OCI-LY3 (cell line): ENCODE data around the gene QPCT.
"Not testable (repeated sequence)": the region's sequence is repeated elsewhere in the genome, so short reads cannot be mapped to it uniquely, and the experiment has no call there.

Source experiments
- H2AFZ ChIP-seq: fragments of 200-600, 300-600 bp; shearing (Covaris generic); 2 replicates; pipeline ENCODE4 v1.6.0; 2014; ENCODE audit warnings: antibody characterized with exemption, low read depth, low read length
- H3K27ac ChIP-seq: fragments of 200-600, 300-600 bp; sonication (generic); 2 replicates; pipeline ENCODE4 v1.5.1; 2014; ENCODE audit warnings: mild to moderate bottlenecking, low read length, moderate library complexity, mixed read lengths
- H3K27me3 ChIP-seq: fragments of 200-600, 300-600 bp; sonication (generic); 2 replicates; pipeline ENCODE4 v1.6.1; 2014; ENCODE audit warnings: low read depth, low read length, mixed read lengths
- H3K36me3 ChIP-seq: fragments of 200-600, 300-600 bp; sonication (generic); replicated peaks from 2 replicates; pipeline ENCODE3; 2014; ENCODE audit warnings: low read depth, low read length, mixed read lengths
- H3K4me1 ChIP-seq: fragments of 300-600, 200-600 bp; sonication (generic); 2 replicates; pipeline ENCODE4 v1.6.1; 2014; ENCODE audit warnings: low read length, mixed read lengths
- H3K4me2 ChIP-seq: fragments of 200-600, 300-600 bp; sonication (generic); 2 replicates; pipeline ENCODE4 v1.6.1; 2014; ENCODE audit warnings: low read length, mixed read lengths
- H3K4me3 ChIP-seq: fragments of 300-600, 200-600 bp; sonication (generic); 2 replicates; pipeline ENCODE4 v1.5.1; 2014; ENCODE audit warnings: antibody characterized with exemption, mild to moderate bottlenecking, low read length, moderate library complexity
- H3K79me2 ChIP-seq: fragments of 300-600, 200-600 bp; shearing (Covaris generic); 2 replicates; pipeline ENCODE4 v1.6.1; 2014; ENCODE audit warnings: mild to moderate bottlenecking, low read length, mixed read lengths
- H3K9ac ChIP-seq: fragments of 300-600, 200-600 bp; shearing (Covaris generic); 2 replicates; pipeline ENCODE4 v1.6.0; 2014; ENCODE audit warnings: mild to moderate bottlenecking, low read length, moderate library complexity
- H3K9me3 ChIP-seq: fragments of 200-600, 300-600 bp; shearing (Covaris generic); 2 replicates; pipeline ENCODE4 v1.6.1; 2014; ENCODE audit warnings: low read length, mixed read lengths; ENCODE audit not compliant: insufficient read depth
- H4K20me1 ChIP-seq: fragments of 200-600, 300-600 bp; sonication (generic); 2 replicates; pipeline ENCODE4 v1.6.1; 2016; ENCODE audit warnings: low read length, mixed read lengths; ENCODE audit not compliant: insufficient read depth
- EZH2phosphoT487 ChIP-seq: fragments of 200-600 bp; shearing (Covaris generic); IDR thresholded peaks from 2 replicates; pipeline ENCODE4 v1.6.1; 2018; ENCODE audit warnings: antibody characterized with exemption, mixed run types, low read depth
- TF ChIP-seq, protein P1 (sequence below): fragments of 200-600, 300-600 bp; sonication (generic); IDR thresholded peaks from 2 replicates; pipeline ENCODE4 v1.5.1; 2014; ENCODE audit warnings: antibody characterized with exemption, low read length, low read depth

The QPCT gene

DNA sequence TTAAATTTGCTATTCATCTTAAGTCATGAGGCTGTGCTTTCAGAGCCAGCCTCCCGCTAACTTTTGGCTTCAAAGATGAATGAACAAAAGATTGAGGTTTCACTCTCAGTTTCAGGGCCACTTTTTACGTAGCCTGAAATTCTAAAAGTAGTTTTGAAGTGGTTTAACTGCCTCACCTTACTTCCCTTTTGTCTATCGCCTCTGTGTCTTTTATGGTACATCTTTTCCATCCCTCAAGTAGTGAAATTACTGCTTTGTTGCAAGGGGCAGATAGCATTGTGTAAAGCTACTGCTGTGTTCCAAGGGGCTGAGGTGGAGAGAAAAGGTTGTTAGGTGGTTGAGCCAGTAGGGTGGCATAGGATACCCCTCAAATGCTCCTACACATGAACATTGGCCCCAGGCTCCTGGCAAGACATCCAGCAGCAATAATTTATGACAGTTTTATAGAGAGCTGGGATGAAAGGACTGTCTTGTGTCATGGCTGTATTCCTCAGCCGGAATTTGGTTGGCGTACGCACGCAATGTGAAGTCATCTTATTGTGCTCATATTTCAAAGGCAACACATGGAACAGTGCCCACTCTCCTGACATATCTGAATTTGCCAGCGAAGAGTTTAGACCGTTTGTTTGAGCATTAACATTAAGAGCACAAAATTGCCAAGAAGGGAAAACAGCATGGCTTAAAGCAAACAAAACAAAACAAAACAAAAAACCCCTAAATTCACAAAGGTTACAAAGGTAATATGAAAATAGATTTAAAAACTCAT lies 32.2 kb downstream of the QPCT start:
- Histone ChIP-seq H3K9ac (peak overlapping the region; percentile 44; the same call in 1 of the 2 replicates), H3K36me3 (no peaks in the 10 kb centered on the region), H4K20me1 (no peaks in the 10 kb centered on the region), H3K27me3 (peaks cover 63% of the 10 kb centered on the region), H3K27ac (peak overlapping the region; percentile 37; the same call in 1 of the 2 replicates), H3K4me1 (peaks cover 48% of the 10 kb centered on the region), H3K4me2 (peak overlapping the region; percentile 81), H3K79me2 (no peaks in the 10 kb centered on the region), H3K9me3 (no peaks in the 10 kb centered on the region), H3K4me3 (peak overlapping the region; percentile 67), H2AFZ (no peak overlapping the region)
- TF ChIP-seq EZH2phosphoT487: no peak; the same call in 1 of the 2 replicates
- TF ChIP-seq, protein P1, sequence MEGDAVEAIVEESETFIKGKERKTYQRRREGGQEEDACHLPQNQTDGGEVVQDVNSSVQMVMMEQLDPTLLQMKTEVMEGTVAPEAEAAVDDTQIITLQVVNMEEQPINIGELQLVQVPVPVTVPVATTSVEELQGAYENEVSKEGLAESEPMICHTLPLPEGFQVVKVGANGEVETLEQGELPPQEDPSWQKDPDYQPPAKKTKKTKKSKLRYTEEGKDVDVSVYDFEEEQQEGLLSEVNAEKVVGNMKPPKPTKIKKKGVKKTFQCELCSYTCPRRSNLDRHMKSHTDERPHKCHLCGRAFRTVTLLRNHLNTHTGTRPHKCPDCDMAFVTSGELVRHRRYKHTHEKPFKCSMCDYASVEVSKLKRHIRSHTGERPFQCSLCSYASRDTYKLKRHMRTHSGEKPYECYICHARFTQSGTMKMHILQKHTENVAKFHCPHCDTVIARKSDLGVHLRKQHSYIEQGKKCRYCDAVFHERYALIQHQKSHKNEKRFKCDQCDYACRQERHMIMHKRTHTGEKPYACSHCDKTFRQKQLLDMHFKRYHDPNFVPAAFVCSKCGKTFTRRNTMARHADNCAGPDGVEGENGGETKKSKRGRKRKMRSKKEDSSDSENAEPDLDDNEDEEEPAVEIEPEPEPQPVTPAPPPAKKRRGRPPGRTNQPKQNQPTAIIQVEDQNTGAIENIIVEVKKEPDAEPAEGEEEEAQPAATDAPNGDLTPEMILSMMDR: 0 out of 2 replicates have a peak, but pooled peaks have one; percentile 11

DNA sequence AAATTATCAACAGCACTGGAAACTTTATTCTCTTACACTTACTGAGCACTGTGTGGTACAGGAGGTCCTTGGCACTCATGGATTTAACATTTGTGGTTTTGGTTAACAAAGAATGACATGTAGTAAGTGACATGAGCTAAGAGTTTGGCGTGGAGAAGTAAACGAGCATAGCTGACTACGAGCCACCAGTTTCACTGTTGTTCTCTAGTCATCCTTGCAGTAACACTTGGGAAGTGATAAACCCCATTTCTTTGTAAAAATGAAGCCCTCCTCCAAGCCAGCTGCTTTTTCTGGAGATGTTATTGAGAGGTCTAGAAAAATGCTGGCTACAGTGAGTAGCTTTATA lies 32.7 kb downstream of the QPCT start:
- Histone ChIP-seq H4K20me1 (no peaks in the 10 kb centered on the region), H2AFZ (no peak overlapping the region), H3K36me3 (no peaks in the 10 kb centered on the region), H3K79me2 (no peaks in the 10 kb centered on the region), H3K4me1 (peaks cover 48% of the 10 kb centered on the region), H3K9me3 (no peaks in the 10 kb centered on the region), H3K9ac (peak overlapping the region; percentile 3; the same call in 1 of the 2 replicates), H3K4me2 (peak overlapping the region; percentile 81), H3K27ac (no peak overlapping the region), H3K27me3 (peaks cover 57% of the 10 kb centered on the region), H3K4me3 (peak overlapping the region; percentile 67)
- TF ChIP-seq EZH2phosphoT487: no peak
- TF ChIP-seq, protein P1: no peak

DNA sequence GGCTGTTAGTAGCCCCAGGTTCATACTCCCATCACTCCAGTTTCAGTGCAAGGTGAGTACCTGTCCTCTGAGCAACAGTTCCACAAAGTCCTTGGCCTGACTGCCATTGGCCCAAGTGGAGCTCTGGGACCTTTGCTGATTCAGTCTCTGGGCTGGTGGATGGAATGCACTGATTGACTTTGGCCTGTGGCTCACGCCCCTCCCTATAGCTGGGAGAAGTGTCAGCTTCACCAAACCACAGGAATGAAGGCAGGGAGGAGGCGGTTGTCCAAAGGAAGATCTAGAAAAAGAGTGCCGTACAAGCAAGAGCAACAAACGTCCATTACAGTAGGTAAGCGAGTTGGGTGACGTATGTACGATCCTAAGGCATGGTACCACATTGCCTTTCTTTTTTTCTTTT lies 34.0 kb downstream of the QPCT start:
- H3K79me2 ChIP-seq: no peaks in the 10 kb centered on the region
- H3K27me3 ChIP-seq: peaks cover 47% of the 10 kb centered on the region
- H2AFZ ChIP-seq: no peak overlapping the region
- TF ChIP-seq EZH2phosphoT487: no peak
- TF ChIP-seq, protein P1: no peak
- H3K9me3 ChIP-seq: no peaks in the 10 kb centered on the region
- H3K4me1 ChIP-seq: peaks cover 48% of the 10 kb centered on the region
- H4K20me1 ChIP-seq: no peaks in the 10 kb centered on the region
- no peak overlapping the region for H3K9ac ChIP-seq
- H3K4me2 ChIP-seq: no peak overlapping the region
- no peak overlapping the region for H3K27ac ChIP-seq
- no peaks in the 10 kb centered on the region for H3K36me3 ChIP-seq
- no peak overlapping the region for H3K4me3 ChIP-seq

DNA sequence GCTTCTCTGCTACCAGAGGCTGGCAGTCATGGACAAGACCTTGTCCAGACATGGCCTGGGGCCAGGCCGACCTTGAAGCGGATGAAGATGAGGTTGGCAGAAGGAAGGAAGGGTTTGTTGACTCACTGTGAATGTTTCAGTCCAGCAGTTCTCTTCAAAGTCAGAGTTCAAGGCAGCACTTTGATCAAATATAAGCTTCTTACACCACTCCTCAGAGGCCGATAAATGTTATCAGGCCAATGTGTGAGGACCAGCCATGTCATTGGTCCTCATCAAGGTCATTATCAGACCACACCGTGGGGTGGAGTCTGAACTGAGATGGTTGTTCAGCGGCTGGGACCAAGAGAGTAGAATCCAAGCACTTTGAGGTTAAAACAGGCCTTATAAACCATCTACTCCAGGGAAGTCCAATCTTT lies 35.5 kb downstream of the QPCT start:
- Histone ChIP-seq H3K27me3 (peaks cover 34% of the 10 kb centered on the region), H3K36me3 (no peaks in the 10 kb centered on the region), H2AFZ (no peak overlapping the region), H3K9me3 (no peaks in the 10 kb centered on the region), H3K4me3 (no peak overlapping the region), H3K9ac (no peak overlapping the region), H3K27ac (no peak overlapping the region), H3K79me2 (no peaks in the 10 kb centered on the region), H3K4me2 (no peak overlapping the region), H3K4me1 (peaks cover 47% of the 10 kb centered on the region), H4K20me1 (no peaks in the 10 kb centered on the region)
- TF ChIP-seq, protein P1: no peak
- TF ChIP-seq EZH2phosphoT487: no peak

DNA sequence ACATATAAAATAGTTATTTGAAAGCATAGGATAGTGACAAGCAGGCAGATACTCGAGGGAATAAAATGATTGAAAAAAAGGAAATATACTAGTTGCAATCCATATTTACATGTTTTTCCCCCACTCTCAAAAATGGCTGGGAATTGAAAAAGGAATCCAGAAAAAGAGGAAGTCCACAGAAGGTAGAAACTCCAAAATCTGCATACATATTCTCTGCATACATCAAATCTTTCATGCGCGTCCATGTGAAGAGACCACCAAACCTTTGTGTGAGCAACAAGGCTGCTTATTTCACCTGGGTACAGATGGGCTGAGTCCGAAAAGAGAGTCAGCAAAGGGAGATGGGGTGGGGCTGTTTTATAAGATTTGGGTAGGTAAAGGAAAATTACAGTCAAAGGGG lies 36.4 kb downstream of the QPCT start:
- not testable (repeated sequence) for H4K20me1 ChIP-seq

DNA sequence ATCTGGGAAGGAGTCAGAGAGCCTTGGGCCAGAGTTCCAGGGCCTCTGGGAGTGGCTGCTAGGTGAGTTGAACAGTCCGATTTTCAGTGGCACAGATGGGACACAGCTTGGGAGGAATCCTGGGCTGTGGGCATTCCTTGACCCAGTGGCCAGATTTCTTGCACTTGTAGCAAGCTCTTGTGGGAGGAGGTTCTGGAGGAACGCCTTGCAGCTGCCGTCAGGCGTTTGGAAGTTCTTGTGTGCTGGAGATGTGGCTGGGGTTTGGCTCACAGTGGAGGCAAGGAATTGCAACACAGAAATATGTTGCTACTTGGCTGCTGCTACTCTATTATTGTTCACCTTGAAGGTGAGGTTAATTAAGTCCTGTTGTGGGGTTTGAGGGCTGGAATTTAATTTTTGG lies 39.8 kb downstream of the QPCT start:
- H3K79me2 ChIP-seq, H3K36me3 ChIP-seq, H3K9me3 ChIP-seq: not testable (repeated sequence)

More for the DNA sequence above, 36.4 kb downstream of the QPCT start:
- not testable (repeated sequence) for H3K4me3 ChIP-seq, H3K27ac ChIP-seq, H3K36me3 ChIP-seq, H3K9ac ChIP-seq, H3K79me2 ChIP-seq, H3K4me2 ChIP-seq, H3K9me3 ChIP-seq, H2AFZ ChIP-seq
- Histone ChIP-seq H3K4me1 (peaks cover 38% of the 10 kb centered on the region), H3K27me3 (peaks cover 30% of the 10 kb centered on the region)

More for the DNA sequence above, 39.8 kb downstream of the QPCT start:
- not testable (repeated sequence) for H3K4me3 ChIP-seq, H2AFZ ChIP-seq, H4K20me1 ChIP-seq, H3K4me2 ChIP-seq, H3K27ac ChIP-seq, H3K9ac ChIP-seq
- peaks cover 37% of the 10 kb centered on the region for H3K4me1 ChIP-seq
- peaks cover 30% of the 10 kb centered on the region for H3K27me3 ChIP-seq
